Progenitor cell of endocrine pancreas (in vitro differentiated cells): ENCODE measurements around the gene SPAG4. TPM values are rescaled to one million over a fixed set of nuclear protein-coding genes. Genes with fewer than 3 reads are reported as not detected.
A peak's percentile ranks its signal among the peaks of the same experiment; 100 is the strongest.

Source experiments
- DNase-seq: peaks from one replicate; pipeline ENCODE4 v3.0.0; 2021; ENCODE audit warnings: low spot score; ENCODE audit not compliant: unreplicated experiment
- H3K27ac Mint-ChIP-seq: 2 replicates; pipeline ENCODE4 v1.8.0; 2021; ENCODE audit warnings: mild to moderate bottlenecking, moderate library complexity, mixed read lengths
- H3K27me3 Mint-ChIP-seq: 2 replicates; pipeline ENCODE4 v1.8.0; 2021; ENCODE audit warnings: mixed read lengths
- H3K36me3 Mint-ChIP-seq: 2 replicates; pipeline ENCODE4 v1.8.0; 2022; ENCODE audit warnings: mixed read lengths; ENCODE audit not compliant: insufficient read depth
- H3K4me1 Mint-ChIP-seq: 2 replicates; pipeline ENCODE4 v1.8.0; 2021; ENCODE audit warnings: low read depth, mixed read lengths
- H3K4me3 Mint-ChIP-seq: 2 replicates; pipeline ENCODE4 v1.8.0; 2021; ENCODE audit warnings: low read depth, mild to moderate bottlenecking, moderate library complexity, mixed read lengths
- H3K9me3 Mint-ChIP-seq: 2 replicates; pipeline ENCODE4 v1.8.0; 2021; ENCODE audit warnings: low read depth, mixed read lengths
- total RNA-seq: library from RNA; stranded (reverse); gene quantifications from 2 replicates; pipeline ENCODE4 v1.2.1, GENCODE V29; 2021
- TF ChIP-seq, protein P1 (sequence below): fragments of 200-600 bp; sonication (generic); IDR thresholded peaks from one replicate; pipeline ENCODE4 v1.5.0; 2021; ENCODE audit warnings: antibody characterized with exemption, mild to moderate bottlenecking; ENCODE audit not compliant: unreplicated experiment

SPAG4 gene
- total RNA-seq, 1 donor from 2014 or later, result 1.1 TPM

DNA sequence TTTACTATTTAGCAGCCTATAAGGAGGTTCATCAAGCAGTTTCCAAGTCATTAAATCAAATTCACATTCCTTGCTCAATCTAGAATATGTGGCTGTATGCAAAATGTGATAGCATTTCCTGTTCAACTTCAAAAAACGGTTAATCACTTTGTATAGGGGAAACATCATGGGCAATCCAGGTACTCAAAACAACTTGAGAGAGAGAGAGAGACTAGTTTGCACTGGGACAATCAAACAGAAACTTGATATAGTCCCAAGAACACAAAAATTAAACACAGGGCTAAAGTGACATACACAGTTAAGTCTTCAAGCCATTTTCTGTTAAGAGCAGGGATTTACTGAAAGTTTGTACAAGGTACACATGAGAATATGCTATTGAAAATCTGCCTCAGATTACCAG, 41.6 kb downstream of the SPAG4 start:
- TF ChIP-seq, protein P1, sequence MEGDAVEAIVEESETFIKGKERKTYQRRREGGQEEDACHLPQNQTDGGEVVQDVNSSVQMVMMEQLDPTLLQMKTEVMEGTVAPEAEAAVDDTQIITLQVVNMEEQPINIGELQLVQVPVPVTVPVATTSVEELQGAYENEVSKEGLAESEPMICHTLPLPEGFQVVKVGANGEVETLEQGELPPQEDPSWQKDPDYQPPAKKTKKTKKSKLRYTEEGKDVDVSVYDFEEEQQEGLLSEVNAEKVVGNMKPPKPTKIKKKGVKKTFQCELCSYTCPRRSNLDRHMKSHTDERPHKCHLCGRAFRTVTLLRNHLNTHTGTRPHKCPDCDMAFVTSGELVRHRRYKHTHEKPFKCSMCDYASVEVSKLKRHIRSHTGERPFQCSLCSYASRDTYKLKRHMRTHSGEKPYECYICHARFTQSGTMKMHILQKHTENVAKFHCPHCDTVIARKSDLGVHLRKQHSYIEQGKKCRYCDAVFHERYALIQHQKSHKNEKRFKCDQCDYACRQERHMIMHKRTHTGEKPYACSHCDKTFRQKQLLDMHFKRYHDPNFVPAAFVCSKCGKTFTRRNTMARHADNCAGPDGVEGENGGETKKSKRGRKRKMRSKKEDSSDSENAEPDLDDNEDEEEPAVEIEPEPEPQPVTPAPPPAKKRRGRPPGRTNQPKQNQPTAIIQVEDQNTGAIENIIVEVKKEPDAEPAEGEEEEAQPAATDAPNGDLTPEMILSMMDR, result no peak
- DNase-seq, result no peak
- Mint-ChIP-seq H3K27ac (peak overlapping the region; percentile 11), H3K27me3 (no peaks in the 10 kb centered on the region), H3K9me3 (no peaks in the 10 kb centered on the region), H3K4me1 (peaks cover 36% of the 10 kb centered on the region), H3K4me3 (no peak overlapping the region), H3K36me3 (peaks cover 5% of the 10 kb centered on the region)

GRCh38 chr20:35660122-35660937, 44.7 kb downstream of the SPAG4 start:
- TF ChIP-seq, protein P1, result no peak
- no peak for DNase-seq
- no peak overlapping the region for H3K4me3 Mint-ChIP-seq
- H3K27me3 Mint-ChIP-seq, result no peaks in the 10 kb centered on the region
- H3K4me1 Mint-ChIP-seq, result peaks cover 50% of the 10 kb centered on the region
- peak overlapping the region; percentile 41 for H3K27ac Mint-ChIP-seq
- peaks cover 5% of the 10 kb centered on the region for H3K36me3 Mint-ChIP-seq
- H3K9me3 Mint-ChIP-seq, result no peaks in the 10 kb centered on the region

- no peaks in the 10 kb centered on the region for H3K9me3 Mint-ChIP-seq
- H3K36me3 Mint-ChIP-seq, result peaks cover 5% of the 10 kb centered on the region
- peaks cover 50% of the 10 kb centered on the region for H3K4me1 Mint-ChIP-seq
- no peak for DNase-seq
- TF ChIP-seq, protein P1, result no peak
- H3K4me3 Mint-ChIP-seq, result no peak overlapping the region
- H3K27ac Mint-ChIP-seq, result peak overlapping the region; percentile 41
- no peaks in the 10 kb centered on the region for H3K27me3 Mint-ChIP-seq
These were observed 45.4 kb downstream of the SPAG4 start for GRCh38 chr20:35661053-35661452.

DNA sequence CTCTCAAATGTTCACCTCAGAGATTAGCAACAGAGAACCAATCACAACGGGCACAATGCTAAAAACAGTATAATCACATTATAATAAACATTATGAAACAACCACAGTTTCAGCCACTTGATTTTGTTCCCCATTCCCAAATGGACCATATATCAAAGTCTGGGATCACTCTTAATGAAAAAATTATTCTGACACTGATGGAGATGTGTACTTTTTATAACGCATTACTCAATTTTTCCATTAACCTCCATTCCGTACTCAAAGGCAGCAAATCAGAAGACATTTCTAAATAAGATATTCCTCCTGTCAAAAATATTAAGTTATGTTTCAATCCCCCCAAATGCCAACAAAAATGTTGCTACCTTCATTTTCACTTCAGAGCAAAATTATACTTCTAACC, 46.3 kb downstream of the SPAG4 start:
- Mint-ChIP-seq H3K27ac (peak overlapping the region; percentile 86), H3K4me3 (peak overlapping the region; percentile 96)
- DNase-seq, result no peak

GRCh38 chr20:35662551-35662950, 46.9 kb downstream of the SPAG4 start:
- Mint-ChIP-seq H3K4me3 (peak overlapping the region; percentile 96), H3K36me3 (peaks cover 2% of the 10 kb centered on the region), H3K27ac (peak overlapping the region; percentile 86), H3K9me3 (no peaks in the 10 kb centered on the region), H3K4me1 (peaks cover 45% of the 10 kb centered on the region), H3K27me3 (no peaks in the 10 kb centered on the region)
- TF ChIP-seq, protein P1, result no peak
- no peak for DNase-seq

More for the DNA sequence above, 46.3 kb downstream of the SPAG4 start:
- Mint-ChIP-seq H3K4me1 (peaks cover 50% of the 10 kb centered on the region), H3K9me3 (no peaks in the 10 kb centered on the region), H3K27me3 (no peaks in the 10 kb centered on the region), H3K36me3 (peaks cover 5% of the 10 kb centered on the region)
- TF ChIP-seq, protein P1, result no peak
